Panc1 (cell line): ENCODE results near the gene SLC1A2.

Experiments used
- CTCF ChIP-seq: fragments of 450-650 bp; IDR thresholded peaks from 2 replicates; pipeline ENCODE4 v1.5.1; 2017; ENCODE audit warnings: mild to moderate bottlenecking
- POLR2AphosphoS5 ChIP-seq: IDR thresholded peaks from 2 replicates; pipeline ENCODE4 v1.6.1; 2012; ENCODE audit warnings: mild to moderate bottlenecking, low read depth, low read length, moderate library complexity
- TCF7L2 ChIP-seq: IDR thresholded peaks from 2 replicates; pipeline ENCODE4 v1.6.1; 2011; ENCODE audit warnings: mild to moderate bottlenecking, low read depth, low read length, inconsistent platforms

GRCh38 chr11:35235498-35235897 is 183.9 kb downstream of the SLC1A2 start:
- TF ChIP-seq CTCF (no peak), POLR2AphosphoS5 (no peak), TCF7L2 (no peak)
